ENCODE results near the gene RRAGA. TPM values are rescaled to one million over a fixed set of nuclear protein-coding genes. Genes with fewer than 3 reads are reported as not detected.

RRAGA gene
- total and polyA plus RNA-seq, 2 of the 8 experiments (the other 6 are each of a cell fraction or from before 2014, with no cell fraction given): 45.6 to 46.5 TPM

GRCh38 chr9:19048966-19049916 lies at the start of gene RRAGA (continued):
- peak; percentile 89 for TF ChIP-seq TBP (IDR thresholded peaks at IDR 0.05; ENCODE audit: low read depth, low read length)
- TF ChIP-seq, protein P1, sequence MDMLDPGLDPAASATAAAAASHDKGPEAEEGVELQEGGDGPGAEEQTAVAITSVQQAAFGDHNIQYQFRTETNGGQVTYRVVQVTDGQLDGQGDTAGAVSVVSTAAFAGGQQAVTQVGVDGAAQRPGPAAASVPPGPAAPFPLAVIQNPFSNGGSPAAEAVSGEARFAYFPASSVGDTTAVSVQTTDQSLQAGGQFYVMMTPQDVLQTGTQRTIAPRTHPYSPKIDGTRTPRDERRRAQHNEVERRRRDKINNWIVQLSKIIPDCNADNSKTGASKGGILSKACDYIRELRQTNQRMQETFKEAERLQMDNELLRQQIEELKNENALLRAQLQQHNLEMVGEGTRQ (IDR thresholded peaks at IDR 0.05; ENCODE audit: low read length): no peak
- TF ChIP-seq BACH1 (IDR thresholded peaks at IDR 0.05; ENCODE audit: low read length): no peak
- TF ChIP-seq CHD2 (IDR thresholded peaks at IDR 0.05; ENCODE audit: low read length): peak; percentile 98
- peak; percentile 79 for TF ChIP-seq KDM4A (IDR thresholded peaks at IDR 0.05; ENCODE audit: low read depth, low read length, severe bottlenecking)
- TF ChIP-seq RNF2 (IDR thresholded peaks at IDR 0.05; ENCODE audit: borderline replicate concordance, low read depth, low read length, missing control alignments, poor library complexity, severe bottlenecking): no peak
- peak; percentile 90 for TF ChIP-seq TAF1 (IDR thresholded peaks at IDR 0.05; ENCODE audit: low read depth, low read length)
- no peak for TF ChIP-seq FOSL1 (IDR thresholded peaks at IDR 0.05; ENCODE audit: insufficient read depth, low read depth, low read length)
- peak; percentile 89 for TF ChIP-seq PHF8 (conservative IDR thresholded peaks at IDR 0.05; ENCODE audit: low read depth, low read length)
- TF ChIP-seq TEAD4 (IDR thresholded peaks at IDR 0.05; ENCODE audit: low read depth, low read length): peak; percentile 54
- no peak for TF ChIP-seq SRF (IDR thresholded peaks at IDR 0.05; ENCODE audit: low read depth, low read length)
- TF ChIP-seq BCL11A (IDR thresholded peaks at IDR 0.05; ENCODE audit: low read depth in 2 of 2, low read length in 2 of 2): no peak
- TF ChIP-seq TAF7 (optimal IDR thresholded peaks at IDR 0.05; ENCODE audit: borderline replicate concordance, low read depth, low read length): peak; percentile 88
- TF ChIP-seq CBX8 (IDR thresholded peaks at IDR 0.05; ENCODE audit: borderline replicate concordance, low read depth, low read length): no peak
- no peak for TF ChIP-seq HDAC6 (IDR thresholded peaks at IDR 0.05; ENCODE audit: low read depth, low read length)
- peak; percentile 30 for TF ChIP-seq SP1 (IDR thresholded peaks at IDR 0.05; ENCODE audit: low read depth, low read length)
- no peak; a peak in 1 of 3 replicates for TF ChIP-seq EP300 (IDR thresholded peaks at IDR 0.05; ENCODE audit: borderline replicate concordance in 1 of 2, low read depth in 2 of 2, low read length in 2 of 2)
- no peak for TF ChIP-seq MAFK (IDR thresholded peaks at IDR 0.05; ENCODE audit: low read depth, low read length)
- TF ChIP-seq GTF2F1 (IDR thresholded peaks at IDR 0.05; ENCODE audit: borderline replicate concordance, low read depth, low read length): peak; percentile 73
- TF ChIP-seq SIX5 (IDR thresholded peaks at IDR 0.05; ENCODE audit: low read depth, low read length): no peak
- no peak for TF ChIP-seq KDM1A (IDR thresholded peaks at IDR 0.05; ENCODE audit: borderline replicate concordance, low read length)
- no peak for TF ChIP-seq ZNF274 (IDR thresholded peaks at IDR 0.05; ENCODE audit: borderline replicate concordance, extremely low read depth, low read length)
- no peak for TF ChIP-seq POU5F1 (IDR thresholded peaks at IDR 0.05; ENCODE audit: low read depth, low read length)

Data from H1 (cell line).